GM19193 (cell line): ENCODE results near the gene LRP10.
A peak's percentile ranks its signal among the peaks of the same experiment; 100 is the strongest.

Experiments
- POLR2A ChIP-seq: IDR thresholded peaks from 4 replicates; pipeline ENCODE4 v1.6.1; 2011; ENCODE audit not compliant: insufficient read depth, insufficient read length; ENCODE audit errors: extremely low read depth

The LRP10 gene

GRCh38 chr14:22875003-22875747 is 3.6 kb downstream of the LRP10 start:
- no peak for TF ChIP-seq POLR2A

- no peak for TF ChIP-seq POLR2A
These were observed 4.3 kb downstream of the LRP10 start for GRCh38 chr14:22875748-22876319.

- no peak for TF ChIP-seq POLR2A
These were observed 5.5 kb downstream of the LRP10 start for GRCh38 chr14:22877000-22877501.

DNA sequence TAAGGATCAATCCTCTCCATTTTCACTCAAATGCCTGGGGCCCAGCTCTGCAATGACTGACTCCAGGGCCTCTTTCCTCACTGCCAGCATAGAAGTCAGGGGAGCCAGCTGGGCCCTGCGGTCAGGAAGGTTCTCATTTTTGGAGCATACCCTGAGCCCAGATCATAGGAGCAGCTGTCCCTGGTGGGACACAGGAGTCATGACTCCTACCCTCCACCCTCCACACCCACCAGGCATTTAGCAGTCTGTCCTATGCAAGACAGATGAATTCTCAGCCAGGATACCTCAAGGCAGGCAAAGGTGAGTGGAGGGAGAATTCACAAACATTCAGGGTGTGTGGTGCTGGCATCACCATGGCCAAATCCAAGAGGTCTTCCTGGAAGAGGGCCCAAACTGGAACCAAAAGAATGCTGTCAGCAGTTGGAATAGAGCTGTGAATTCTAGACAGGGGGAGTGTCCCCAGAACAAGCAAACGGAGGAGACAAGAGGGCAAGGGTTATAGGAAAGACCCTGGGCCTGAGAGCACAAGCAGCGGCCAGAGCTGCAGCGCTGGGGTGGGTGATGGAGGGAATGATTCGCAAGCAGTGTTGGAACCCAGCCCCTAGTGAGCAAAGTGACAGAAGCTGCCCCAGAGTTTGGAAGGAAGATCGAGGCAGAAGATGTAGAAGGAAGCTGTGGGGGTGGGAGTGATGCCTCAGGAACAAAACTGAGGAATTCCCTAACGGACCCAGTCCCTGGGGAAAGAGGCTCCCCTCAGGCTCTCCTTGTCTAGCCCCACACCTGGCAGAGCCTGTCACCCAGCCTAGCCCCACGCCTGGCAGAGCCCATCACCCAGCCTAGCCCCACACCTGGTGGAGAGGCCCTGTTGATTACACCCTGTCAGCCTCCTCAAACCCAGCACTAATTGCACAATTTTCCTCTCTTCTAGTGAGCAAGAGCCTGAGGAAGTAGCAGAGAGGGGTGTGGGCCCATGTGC is 7.0 kb downstream of the LRP10 start:
- TF ChIP-seq POLR2A: no peak

DNA sequence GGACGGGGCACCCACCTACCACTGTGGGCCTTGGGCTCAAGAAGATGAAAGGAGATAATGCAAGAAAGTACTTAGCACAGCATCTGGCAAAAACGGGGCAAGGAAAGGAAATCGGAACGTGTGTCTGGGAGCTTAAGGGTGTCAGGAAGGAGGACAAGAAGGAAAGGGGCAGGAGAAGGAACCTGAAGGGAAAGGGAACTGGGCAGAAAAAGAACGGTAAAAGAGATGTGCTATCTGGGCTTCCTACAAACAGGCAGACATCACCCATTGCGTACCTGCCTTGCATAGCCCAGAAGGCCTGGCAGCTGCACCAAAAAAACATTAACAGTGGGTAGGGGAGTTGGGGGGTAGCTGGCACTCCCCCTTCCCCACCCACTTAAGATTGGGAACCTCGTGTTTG is 10.5 kb downstream of the LRP10 start:
- peak; percentile 10 for TF ChIP-seq POLR2A

- no peak for TF ChIP-seq POLR2A
These were observed 11.1 kb downstream of the LRP10 start for GRCh38 chr14:22882529-22883172.

DNA sequence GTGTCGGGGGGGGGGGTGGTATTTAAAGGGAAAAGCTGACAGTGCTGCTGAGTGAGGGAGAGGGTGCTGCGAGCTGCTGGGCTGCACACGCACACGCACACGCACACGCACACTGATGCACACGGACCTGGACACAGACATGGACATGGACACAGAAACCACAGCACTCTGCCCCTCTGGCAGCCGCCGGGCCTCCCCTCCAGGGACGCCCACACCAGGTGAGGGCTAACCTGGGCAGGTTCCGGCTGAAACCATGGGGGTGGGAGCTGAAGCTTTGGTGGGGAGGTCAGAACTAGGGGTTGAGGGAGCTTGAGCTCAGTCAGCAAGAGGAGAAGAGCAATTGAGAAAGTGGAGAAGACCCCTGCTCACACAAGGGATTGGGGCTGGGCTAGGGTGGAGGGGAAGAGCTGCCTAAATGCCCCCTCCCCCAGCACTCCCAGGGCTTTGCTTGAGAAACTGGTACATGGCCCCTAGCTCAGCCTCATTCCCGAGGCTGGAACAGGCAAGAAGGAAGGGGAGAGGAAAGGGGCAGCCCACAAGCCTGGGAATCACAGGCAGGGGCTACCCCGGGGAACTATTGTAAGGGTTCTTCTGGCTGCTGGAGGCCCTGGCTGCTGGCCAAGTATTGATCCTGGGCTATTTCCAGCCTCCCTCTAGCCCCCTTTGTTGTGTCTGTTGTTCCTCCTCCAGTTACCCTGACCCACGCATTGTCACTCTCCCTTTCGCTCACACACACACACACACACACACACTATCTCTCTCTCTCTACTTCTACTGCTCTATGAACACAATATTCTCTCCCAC is 11.8 kb downstream of the LRP10 start, which contains the start of gene REM2:
TSS of gene REM2 (plus strand) at position 50 of the 804 bp plus-strand sequence. CDS start at position 116, 66 bp downstream.
- no peak for TF ChIP-seq POLR2A

DNA sequence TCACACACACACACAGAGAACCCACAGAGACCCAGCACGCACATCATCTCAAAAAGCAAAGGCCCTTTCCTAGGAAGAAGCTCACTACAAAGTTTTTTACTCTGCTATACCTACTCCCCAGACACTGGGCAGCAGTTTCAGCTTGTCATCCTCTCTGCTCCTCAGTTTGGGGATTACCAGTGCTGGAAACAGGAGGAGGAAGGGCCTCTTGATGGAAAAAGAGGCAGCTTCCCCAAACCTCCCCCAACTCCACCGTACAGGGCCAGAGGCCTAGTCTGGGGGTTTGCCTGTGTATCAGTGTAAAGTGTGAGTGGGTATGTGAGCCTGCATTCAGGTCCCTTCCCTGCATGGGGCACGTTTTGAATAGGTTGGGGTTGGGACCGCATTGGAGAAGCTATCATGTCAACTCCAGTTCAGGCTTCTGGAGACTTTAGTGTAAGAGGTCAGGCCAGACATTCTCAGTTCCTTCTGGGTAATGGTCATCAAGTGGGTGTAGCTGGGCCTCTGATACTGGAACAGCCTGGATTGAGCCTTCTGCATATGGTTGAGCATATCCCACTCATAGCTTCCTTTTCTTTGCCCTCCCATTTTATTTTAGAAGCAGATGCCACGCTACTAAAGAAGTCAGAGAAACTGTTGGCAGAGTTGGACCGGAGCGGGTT is 12.7 kb downstream of the LRP10 start:
- no peak for TF ChIP-seq POLR2A

- TF ChIP-seq POLR2A: no peak
These were observed 13.4 kb downstream of the LRP10 start for GRCh38 chr14:22884738-22885523.

GRCh38 chr14:22885975-22886374 is 14.4 kb downstream of the LRP10 start:
- no peak for TF ChIP-seq POLR2A

- TF ChIP-seq POLR2A: peak; percentile 86
These were observed 15.1 kb downstream of the LRP10 start for GRCh38 chr14:22886500-22887259.
